Activated gamma-delta T cell treated with anti-CD3 and anti-CD28 coated beads, Interleukin-2, amount 50 U/mL, for 16 hours (primary cell): ENCODE data around the gene GUCY2C.

Source experiments
- DNase-seq: peaks from one replicate; pipeline ENCODE4 v3.0.0-alpha.2; 2020; ENCODE audit warnings: low read depth

The GUCY2C gene

DNA sequence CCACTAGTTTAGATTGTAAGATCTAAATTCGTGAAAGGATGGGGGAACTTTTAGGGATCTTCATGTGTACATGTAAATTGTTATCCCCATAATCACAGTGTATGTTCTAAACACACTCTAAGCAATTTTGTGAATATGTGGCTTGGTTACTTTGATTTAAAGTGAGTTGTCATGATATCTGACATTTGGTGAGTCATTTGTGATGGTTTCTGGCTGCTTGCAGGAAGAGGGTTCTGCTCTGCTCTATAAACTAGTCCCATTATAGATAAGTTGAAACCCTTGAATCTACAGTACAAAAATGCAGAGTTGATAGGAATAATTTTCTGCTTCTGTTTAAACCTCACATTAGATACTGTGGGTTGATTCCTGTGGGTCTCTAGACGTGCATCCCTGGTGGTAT lies 14.8 kb downstream of the GUCY2C start:
- no peak for DNase-seq

DNA sequence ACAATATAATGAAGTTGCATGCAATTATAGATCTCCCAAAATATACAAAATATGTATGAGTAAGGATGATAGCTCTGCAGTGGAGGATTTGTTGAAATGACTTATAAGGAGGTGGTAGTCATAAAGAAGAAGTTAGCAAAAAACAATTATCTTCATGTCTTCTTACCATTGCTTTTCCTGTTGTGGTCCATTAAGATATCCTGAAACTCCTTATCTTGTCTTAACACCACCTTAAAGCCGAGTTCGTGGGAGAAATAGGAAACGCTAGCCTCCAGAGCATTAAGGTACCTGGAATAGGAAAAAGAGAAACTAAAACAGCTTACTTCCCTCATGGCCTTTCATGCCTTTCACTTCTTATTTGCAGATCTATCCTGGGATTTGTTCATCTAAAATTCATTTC lies 15.2 kb downstream of the GUCY2C start:
- no peak for DNase-seq

DNA sequence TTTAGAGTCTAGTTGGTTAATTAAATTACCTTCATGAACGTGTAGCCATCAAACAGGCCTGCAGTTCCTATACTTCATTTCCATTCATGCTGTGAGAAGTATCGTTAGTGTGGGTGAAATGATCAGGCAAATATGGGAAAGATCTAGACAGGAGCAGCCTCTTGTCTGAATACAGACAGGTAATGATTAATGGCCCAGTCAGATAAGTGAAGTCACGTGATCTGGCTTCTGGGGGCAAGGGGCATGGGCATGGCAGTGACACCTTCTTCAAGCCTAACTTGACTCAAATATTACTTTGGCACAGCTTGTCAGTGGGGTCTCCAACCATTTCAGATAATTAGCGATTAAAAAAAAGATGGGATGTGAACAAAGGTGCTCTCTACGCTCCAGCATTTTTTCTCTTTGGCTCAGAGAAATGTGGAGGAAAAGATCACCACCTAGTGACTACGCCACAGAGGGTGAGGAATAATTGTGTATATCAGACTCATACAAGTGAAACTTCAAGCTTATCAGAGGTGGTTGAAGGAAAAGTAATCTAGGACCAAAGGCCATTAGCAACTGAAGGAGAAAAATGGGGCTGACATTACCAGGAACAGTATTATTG lies 17.8 kb downstream of the GUCY2C start:
- no peak for DNase-seq

DNA sequence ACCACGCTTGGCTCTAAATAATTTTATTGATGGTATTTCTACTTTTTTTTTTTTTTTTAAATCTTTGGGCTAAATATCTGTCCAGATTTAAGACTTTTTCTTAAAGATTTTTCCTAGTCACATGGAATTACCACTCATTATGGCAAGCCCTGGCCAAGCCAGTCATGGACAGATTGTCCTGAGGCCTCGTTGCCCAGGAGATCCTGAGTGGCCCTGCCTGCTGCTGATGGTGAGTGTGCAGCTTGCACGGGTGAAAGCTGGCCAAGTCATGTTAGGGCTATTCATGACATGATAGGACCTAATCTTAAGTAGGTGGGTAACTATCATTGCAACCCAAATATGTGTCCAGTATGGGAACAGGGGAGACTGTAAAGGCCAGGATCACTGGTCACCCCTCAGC lies 27.8 kb downstream of the GUCY2C start:
- DNase-seq: no peak

DNA sequence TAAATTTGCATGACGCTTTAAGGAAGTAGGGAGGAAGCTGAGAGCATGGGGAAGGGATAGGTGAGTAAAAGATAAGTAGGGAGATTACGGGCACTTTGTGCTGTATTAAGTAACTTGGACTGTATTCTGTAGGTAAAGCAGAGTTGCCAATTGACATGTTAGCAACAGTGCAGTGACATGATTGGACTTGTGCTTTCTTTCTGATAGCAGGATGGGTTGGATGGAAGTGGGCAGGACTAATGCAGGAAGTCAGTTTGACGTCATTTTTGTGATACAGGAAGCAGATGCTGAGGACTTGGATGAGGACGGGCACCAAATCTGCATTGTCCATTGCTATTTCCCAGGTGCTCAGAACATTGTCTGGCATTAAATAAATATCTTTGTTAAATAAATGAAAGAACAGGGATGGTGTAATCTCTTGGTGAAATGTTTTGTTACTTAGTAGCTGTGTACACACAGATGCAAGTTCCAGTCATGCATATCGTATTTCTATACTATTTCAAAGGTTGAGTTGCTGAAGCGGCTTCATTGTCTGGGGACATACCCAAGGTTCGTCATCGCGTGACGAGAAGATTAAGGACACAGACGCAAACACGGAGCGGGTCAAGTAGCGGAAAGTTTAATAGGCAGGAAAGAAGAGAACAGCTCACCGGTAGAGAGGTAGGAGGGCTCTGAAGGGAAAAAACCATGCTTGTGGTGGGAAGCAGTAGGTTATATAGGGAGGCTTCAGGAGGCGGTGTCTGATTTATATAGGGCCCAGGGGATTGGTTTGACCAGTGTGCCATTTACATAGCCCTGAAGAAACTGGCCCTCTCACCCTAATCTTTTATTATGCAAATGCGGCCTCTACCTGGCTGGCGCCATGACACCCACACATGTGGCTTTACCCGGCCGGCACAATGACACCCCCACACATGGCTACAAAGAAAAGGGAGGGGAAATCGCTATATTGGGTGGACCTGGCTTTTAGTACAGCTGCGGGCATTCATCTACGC lies 30.7 kb downstream of the GUCY2C start:
- no peak for DNase-seq

DNA sequence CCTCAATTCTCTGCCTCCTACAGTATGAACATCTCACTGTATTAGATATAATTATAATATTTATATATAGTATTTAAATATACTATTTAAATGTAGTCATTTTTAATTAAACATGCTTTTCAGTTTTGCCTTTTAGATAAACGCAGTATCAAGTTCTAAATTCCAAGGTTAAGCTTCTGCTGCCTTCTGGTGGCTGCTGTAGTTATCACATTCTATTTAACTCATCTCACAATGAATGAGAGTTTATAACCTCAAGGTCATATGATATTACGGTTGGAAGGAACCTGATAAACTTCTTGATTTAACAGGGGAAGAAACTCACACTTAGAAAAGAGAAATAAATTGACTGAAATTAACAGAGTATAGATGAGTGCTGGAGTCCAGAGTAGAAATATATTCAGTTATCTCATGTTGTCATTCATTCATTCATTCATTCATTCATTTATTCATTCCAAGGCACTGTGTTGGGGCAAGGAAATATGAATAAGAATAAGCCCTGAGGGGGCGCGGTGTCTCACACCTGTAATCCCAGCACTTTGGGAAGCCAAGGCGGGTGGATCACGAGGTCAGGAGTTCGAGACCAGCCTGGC lies 31.9 kb downstream of the GUCY2C start:
- DNase-seq: no peak

DNA sequence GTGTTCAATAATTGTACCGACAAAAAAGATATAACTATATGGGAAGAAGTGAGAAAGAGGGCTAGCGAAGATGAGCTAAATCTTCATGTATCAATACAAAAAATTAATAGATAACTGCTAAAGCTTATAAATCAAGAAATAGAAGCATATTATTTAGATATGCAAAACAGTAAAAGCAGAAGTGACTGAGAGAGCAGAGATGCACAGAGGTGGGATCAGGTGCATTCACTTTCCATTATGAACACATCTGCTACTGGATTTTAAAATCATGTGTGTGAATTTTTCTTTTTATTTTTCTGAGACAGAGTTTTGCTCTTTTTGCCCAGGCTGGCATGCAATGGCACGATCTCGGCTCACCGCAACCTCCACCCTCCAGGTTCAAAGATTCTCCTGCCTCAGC lies 33.4 kb downstream of the GUCY2C start:
- no peak for DNase-seq

DNA sequence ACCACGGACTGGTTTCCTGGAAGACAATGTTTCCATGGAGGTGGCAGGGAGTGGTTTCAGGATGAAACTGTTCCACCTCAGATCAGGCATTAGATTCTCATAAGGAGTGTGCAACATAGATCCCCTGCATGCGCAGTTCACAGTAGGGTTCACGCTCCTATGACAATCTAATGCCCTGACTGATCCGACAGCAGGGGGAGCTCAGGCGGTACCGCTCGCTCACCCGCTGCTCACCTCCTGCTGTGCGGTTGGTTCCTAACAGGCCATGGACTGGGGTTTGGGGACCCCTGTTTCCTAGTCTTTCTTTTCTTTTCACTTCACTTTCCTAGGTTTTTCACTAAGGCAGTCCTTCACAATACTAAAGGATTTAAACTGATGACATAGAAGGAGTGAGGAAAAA lies 39.6 kb downstream of the GUCY2C start:
- DNase-seq: no peak

DNA sequence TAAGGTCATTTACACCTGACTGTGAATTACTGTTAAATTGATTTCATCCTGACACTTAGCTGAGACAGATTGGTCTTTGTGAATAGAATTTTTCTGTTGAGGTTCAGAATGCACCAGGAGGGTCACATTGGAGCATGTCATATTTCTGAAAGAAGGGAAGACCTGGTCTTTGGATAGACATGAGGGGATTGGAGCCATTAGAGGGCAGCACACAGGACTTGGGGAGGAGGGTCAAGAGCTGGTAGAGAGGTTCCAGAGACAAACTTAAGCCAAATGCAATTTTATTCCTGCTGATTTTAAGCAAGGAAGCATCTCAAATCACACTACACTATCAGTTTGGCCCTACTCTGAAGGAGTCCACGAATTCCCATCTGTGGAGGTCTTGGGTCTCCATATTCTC lies 41.1 kb downstream of the GUCY2C start:
- DNase-seq: no peak

DNA sequence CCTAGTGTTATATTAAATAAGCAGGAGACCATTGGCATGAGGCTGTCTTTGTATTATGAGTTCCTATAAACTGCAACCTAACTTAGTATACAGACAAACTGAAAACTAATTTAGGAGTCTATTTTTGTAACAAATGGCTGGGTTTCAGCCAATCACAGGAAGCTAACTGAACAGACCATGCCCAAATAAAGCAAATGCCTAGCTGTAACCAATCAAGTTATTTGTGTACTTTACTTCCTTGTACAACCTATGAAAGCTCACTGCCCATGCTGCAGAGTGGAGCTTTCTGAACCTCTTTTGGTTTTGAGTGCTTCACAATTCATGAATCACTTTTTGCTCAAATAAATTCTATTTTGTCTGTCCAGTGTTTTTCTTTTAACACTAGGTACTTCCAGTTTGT lies 41.6 kb downstream of the GUCY2C start:
- no peak for DNase-seq

DNA sequence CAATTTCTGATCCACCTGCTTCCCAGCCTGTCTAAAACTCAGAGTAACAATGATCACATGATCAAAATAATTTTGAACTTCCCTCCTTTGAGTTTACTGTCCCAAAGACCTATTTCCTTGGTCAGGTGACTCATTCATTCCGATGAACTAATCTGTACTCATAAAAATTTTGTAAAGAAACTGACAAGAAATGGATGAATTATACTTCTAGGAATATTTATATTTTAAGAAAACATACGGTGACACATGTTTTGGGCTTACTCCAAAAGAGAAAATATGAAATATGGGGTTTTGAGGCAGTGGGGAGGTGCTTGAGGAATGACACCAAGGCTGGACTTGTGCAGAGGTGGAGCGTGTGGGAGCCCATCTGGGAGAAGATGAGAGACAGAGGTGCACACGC lies 42.0 kb downstream of the GUCY2C start:
- no peak for DNase-seq

DNA sequence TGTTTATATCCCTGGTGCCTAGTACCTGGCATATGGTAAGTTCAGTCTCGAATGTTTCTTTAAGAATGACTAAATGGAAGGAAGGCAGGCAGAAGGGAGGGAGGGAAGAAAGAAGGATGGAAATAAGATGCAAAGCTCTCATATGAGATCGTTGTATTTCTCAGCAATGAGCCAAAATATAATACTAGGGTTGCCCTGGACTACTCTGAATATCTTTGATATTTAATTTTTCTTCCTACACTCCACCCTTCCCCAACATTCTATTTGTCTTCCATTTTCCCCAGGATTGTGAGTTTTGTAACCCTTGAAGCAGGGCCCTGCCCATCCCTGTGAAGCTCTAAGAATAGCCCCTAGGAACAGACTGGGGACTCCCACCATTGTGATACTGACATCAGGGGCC lies 43.9 kb downstream of the GUCY2C start:
- DNase-seq: no peak

DNA sequence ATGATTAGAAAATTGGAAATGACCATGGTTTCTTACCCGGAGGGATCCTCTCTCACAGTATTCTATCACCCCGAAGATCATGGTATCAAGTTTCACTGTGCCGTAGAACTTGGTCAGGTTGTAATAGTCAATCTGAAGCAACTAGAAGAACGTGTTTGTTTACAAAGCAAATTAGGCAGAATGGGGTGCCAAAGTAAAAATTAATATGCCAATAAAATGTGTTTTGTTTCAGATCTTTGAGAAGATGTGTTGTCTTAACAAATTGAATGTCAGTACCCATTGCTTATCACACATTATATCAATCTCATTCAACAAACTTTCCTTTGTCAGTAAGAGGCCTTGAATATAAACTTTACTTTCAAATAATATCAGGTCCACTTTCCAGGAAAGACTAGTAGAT lies 45.0 kb downstream of the GUCY2C start:
- DNase-seq: no peak

DNA sequence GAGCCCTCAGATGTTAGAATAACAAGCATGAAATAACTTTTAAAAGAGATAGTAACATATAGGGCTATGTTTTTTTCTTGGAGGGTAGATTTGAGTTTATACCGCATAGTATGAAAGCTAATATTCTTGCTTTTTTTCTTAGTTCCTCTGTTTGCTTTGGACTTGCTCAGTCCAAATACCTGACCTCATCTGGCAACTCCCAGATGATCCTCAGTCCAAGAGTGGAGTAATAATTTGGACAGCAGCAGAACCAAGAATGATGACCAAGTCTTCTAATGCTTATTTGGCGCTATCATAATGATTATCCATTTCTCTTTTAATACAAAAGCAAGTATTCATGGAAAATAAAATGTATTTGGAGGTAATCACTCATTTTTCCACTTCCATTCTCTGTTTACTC lies 45.6 kb downstream of the GUCY2C start:
- no peak for DNase-seq

DNA sequence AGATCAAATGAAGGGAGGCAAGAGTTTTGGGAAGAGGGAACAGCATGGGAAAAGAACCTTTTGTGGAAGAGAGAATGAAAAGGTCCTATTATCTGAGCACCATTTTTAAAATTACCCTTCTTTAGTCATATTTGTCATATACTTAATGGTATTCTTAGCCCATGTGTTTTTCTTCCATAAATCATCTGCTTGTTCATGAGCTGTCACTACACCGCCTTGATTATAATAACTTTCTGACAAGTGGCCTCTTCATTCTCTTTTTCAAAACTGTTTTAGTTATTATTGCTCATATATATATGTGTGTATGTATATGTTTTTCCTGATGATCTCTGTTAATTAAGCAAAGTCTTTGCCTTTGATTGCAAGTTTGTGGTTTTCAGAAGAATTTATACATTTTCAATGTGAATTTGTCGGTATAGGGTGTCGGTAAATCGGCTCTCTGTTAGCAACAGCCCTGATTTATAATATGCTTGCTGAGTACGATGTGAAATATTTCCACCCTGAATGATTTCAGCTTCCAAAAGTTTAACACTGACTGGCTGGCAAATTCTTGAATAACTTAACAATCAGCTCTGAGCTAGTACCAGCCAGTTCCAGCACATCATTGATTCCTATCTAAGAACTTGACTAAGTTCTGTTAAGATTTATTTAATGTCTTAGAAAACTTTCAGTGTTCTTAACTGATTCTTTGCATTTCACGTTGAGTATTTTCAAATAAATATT lies 49.2 kb downstream of the GUCY2C start:
- no peak for DNase-seq

DNA sequence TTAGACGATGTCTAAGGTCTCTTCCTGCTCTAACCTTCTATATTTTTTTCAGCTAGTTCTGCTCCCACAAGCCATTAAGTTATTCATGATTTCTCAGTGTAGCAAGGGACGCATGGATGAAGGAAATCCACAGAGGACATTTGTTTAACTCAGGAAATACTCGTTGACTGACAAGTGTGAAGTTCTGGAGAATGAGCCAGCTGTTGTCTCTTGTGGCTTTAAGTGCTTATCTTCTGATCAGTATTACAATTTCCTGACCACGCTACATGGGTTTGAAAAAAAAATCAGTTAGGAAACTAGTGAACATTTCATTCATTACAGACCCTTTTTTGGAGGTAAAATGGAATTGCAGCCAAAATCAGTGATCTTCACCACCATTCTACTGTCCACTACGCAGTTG lies 53.1 kb downstream of the GUCY2C start:
- no peak for DNase-seq

DNA sequence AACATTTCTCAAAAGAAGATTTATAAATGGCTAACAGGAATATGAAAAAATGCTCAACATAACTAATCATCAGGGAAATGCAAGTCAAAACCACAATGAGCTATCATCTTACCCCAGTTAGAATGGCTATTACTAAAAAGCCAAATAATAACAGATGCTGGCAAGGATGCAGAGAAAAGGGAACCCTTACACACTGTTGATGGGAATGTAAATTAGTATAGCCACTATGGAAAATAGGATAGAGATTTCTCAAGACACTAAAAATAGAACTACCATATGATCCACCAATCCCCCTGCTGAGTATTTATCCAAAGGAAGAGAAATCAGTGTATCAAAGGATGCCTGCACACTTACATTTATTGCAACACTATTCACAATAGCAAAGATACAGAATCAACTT lies 58.3 kb downstream of the GUCY2C start:
- no peak for DNase-seq

DNA sequence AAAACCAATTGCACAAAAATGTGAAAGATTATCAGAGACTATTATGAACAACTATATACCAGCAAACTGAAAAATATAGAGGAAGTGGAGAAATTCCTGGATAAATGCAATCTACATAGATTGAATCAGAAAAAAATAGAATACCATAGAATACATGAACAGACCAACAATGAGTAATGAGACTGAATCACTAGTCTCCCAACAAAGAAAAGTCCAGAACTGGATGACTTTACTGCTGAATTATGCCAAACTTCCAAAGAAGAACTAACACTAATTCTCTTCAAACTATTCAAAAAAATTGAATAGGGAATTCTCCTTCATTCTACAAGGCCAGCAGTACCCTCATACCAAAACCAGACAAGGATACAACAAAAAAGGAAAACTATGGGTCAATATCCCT lies 60.6 kb downstream of the GUCY2C start:
- DNase-seq: no peak

DNA sequence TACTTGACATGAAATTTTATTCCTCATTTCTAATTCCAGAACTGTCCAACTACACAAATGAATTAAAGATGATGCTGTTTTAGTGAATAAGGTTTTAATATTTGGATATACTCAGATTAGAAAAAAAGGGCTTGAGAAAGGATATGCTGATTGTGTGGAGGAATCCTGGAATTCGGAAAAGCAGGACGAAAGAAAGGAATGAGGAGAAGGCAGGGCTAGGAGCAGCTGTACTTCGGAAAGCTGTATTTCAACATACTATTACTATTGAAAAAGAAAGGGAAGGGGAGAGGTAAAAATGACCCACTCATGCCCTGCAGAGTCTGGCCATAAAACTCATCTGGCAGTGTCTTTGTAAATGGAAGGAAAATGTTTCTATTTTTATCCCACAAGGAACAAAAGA lies 65.6 kb downstream of the GUCY2C start:
- no peak for DNase-seq

DNA sequence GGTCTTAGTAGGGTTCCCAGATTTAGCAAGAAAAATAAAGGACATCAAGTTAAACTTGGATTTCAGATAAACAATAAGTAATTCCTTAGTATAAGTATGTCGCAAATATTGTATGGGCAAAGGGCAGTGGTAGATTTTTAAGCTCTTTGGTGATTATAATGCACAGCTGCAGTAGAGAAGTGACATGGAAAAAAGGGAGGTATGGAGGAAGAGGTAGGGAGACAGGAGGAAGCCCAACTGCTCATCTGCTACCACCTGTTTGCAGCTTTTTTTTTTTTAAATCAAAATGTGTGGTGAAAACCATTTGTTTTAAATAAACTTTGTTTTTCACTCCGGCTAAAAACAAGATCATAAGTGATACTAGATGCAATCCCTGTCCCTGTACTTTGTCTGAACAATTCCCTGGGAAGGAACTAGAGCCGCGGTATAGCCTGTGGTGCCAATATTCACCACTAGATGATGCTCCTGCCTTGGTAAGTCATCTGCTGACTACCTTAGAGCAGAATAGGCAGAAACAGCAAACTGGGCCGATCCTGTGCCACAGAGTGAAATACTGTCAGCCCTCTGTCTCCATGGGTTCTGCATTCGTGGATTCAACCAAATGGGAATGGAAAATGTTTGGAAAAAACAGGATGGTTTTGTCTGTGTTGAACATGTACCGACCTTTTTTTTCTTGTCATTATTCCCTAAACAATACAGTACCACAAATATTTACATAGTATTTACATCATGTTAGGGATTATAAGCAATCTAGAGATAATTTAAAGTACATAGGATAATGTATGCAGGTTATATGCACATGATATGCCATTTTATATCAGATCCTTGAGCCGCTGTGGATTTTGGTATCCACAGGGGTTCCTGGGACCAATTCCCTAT lies 66.3 kb downstream of the GUCY2C start:
- peak; percentile 30 for DNase-seq

DNA sequence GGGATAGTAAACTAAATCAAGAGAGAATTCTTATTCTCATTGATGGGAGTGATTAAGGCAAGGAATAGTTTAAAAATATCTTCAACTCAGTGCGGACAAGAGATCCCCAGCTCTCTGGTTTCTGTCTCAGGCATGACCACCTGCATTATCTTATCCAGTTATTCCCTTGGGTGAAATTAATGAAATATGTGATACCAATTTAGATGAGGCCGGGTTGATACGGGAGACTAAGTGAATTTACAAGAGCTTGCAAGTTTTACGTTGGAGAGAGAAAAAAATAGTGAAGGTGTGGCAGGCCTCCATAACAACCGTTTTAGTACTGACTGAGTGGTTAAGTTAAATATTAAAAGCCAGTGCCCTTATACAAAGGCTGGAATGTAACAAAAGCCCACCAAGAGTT lies 67.6 kb downstream of the GUCY2C start:
- DNase-seq: no peak

DNA sequence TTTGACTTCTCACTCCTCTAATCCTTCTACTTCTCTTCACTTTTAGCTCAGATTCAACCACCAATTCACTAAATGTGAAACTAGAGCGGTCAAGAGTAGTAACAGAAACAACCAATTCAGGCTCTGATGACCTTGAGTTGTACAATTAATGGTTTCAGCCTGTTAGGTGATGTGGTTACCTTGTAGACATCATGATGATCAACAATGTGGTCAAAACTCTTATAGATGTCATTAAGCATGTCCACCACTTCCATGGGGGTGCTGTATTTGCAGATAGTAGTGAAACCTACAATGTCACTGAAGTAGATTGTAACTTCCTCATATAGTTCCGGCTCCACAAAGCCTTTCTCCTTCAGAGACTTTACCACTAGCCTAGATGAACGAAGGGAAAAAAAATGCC lies 74.6 kb downstream of the GUCY2C start:
- DNase-seq: no peak
